ENCODE results near the gene HIP1R.

HIP1R gene

DNA sequence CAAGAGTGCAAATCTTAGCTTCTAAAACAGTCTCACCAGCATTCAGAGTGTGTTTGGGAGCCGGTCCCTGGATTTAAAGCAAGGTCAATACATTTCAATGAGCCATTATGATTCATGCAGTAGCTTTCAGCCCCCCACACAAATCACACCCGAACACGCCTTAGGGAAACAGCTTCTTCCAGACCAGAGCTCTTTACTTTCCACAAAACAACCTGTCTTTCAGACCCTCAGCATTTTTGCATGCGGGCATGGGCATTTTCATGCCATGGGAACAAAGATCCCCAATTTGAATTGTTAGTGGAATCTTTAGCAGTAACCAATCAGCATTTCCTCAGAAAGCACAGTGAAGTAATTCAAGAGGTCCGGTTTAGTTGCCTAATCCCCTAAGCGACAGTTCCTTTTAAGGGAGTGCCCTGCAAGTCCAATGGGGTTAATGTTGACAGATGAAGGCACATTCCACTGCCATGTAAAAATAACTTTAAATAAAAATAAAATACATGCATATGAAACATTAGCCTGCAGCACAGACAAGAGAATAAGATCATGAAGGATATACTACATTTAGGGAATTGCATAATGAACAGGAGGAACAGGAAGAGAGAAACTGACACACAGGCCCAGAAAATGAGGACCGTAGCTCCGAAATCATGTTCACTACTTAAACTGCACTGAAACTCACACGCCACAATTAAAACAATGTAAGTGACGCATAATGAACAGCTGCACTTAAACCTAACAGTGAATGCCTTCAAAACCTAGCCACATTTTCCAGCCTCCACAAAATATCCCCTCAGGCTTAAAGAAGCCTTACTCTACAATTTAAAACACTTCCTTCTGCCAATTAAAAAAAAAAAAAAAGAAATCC, 56.6 kb downstream of the HIP1R start (continued):
- TF ChIP-seq ZNF280D (tag by site-specific recombination; IDR thresholded peaks at IDR 0.05), result no peak
- no peak for TF ChIP-seq KLF1 (tag by site-specific recombination; IDR thresholded peaks at IDR 0.05)
- TF ChIP-seq OSR2 (tag by site-specific recombination; IDR thresholded peaks at IDR 0.05), result peak; percentile 56; the same call in 1 of the 2 replicates
- TF ChIP-seq MEIS1 (CRISPR knock-in tag; IDR thresholded peaks at IDR 0.05; ENCODE audit: borderline replicate concordance), result no peak
- no peak for TF ChIP-seq ZBTB1 (tag by site-specific recombination; IDR thresholded peaks at IDR 0.05)
- TF ChIP-seq ZIC2 (tag by site-specific recombination; IDR thresholded peaks at IDR 0.05), result no peak
- TF ChIP-seq ZNF585B (tag by site-specific recombination; IDR thresholded peaks at IDR 0.05), result no peak
- no peak for TF ChIP-seq ZNF837 (tag by site-specific recombination; IDR thresholded peaks at IDR 0.05)
- TF ChIP-seq ZNF112 (tag by site-specific recombination; IDR thresholded peaks at IDR 0.05), result no peak
- peak; percentile 61; the same call in 1 of the 2 replicates for TF ChIP-seq MZF1 (tag by site-specific recombination; IDR thresholded peaks at IDR 0.05; ENCODE audit: borderline replicate concordance)
- TF ChIP-seq ZNF169 (tag by site-specific recombination; IDR thresholded peaks at IDR 0.05), result no peak
- TF ChIP-seq ZBTB21 (tag by site-specific recombination; IDR thresholded peaks at IDR 0.05), result no peak
- TF ChIP-seq ZNF629 (tag by site-specific recombination; IDR thresholded peaks at IDR 0.05), result 0 out of 2 replicates have a peak, but pooled peaks have one; percentile 39
- no peak for TF ChIP-seq KLF9 (tag by site-specific recombination; IDR thresholded peaks at IDR 0.05; ENCODE audit: low read depth)
- no peak for TF ChIP-seq ZFP41 (tag by site-specific recombination; IDR thresholded peaks at IDR 0.05; ENCODE audit: borderline replicate concordance)
- no peak for TF ChIP-seq REPIN1 (tag by site-specific recombination; IDR thresholded peaks at IDR 0.05; ENCODE audit: low read depth)
- TF ChIP-seq SP7 (tag by site-specific recombination; IDR thresholded peaks at IDR 0.05), result peak; percentile 86
- TF ChIP-seq, protein P1, sequence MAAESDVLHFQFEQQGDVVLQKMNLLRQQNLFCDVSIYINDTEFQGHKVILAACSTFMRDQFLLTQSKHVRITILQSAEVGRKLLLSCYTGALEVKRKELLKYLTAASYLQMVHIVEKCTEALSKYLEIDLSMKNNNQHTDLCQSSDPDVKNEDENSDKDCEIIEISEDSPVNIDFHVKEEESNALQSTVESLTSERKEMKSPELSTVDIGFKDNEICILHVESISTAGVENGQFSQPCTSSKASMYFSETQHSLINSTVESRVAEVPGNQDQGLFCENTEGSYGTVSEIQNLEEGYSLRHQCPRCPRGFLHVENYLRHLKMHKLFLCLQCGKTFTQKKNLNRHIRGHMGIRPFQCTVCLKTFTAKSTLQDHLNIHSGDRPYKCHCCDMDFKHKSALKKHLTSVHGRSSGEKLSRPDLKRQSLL (tag by site-specific recombination; IDR thresholded peaks at IDR 0.05), result no peak
- no peak for TF ChIP-seq ZNF624 (tag by site-specific recombination; IDR thresholded peaks at IDR 0.05)
- TF ChIP-seq ZNF571 (tag by site-specific recombination; IDR thresholded peaks at IDR 0.05), result no peak
- no peak for TF ChIP-seq ZNF658 (tag by site-specific recombination; IDR thresholded peaks at IDR 0.05)
- TF ChIP-seq FEZF1 (tag by site-specific recombination; IDR thresholded peaks at IDR 0.05), result no peak
- no peak for TF ChIP-seq ZNF248 (tag by site-specific recombination; IDR thresholded peaks at IDR 0.05)
- no peak for TF ChIP-seq ZBTB44 (tag by site-specific recombination; IDR thresholded peaks at IDR 0.05)
- no peak for TF ChIP-seq ZNF776 (tag by site-specific recombination; IDR thresholded peaks at IDR 0.05; ENCODE audit: borderline replicate concordance)
- TF ChIP-seq ZNF266 (tag by site-specific recombination; IDR thresholded peaks at IDR 0.05; ENCODE audit: low read depth), result no peak
- TF ChIP-seq TCF7L2 (IDR thresholded peaks at IDR 0.05; ENCODE audit: borderline replicate concordance, low read depth, low read length), result no peak
- no peak for TF ChIP-seq RBAK (tag by site-specific recombination; IDR thresholded peaks at IDR 0.05)
- TF ChIP-seq, protein P2, sequence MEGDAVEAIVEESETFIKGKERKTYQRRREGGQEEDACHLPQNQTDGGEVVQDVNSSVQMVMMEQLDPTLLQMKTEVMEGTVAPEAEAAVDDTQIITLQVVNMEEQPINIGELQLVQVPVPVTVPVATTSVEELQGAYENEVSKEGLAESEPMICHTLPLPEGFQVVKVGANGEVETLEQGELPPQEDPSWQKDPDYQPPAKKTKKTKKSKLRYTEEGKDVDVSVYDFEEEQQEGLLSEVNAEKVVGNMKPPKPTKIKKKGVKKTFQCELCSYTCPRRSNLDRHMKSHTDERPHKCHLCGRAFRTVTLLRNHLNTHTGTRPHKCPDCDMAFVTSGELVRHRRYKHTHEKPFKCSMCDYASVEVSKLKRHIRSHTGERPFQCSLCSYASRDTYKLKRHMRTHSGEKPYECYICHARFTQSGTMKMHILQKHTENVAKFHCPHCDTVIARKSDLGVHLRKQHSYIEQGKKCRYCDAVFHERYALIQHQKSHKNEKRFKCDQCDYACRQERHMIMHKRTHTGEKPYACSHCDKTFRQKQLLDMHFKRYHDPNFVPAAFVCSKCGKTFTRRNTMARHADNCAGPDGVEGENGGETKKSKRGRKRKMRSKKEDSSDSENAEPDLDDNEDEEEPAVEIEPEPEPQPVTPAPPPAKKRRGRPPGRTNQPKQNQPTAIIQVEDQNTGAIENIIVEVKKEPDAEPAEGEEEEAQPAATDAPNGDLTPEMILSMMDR (tag by site-specific recombination; IDR thresholded peaks at IDR 0.05), result no peak
- no peak for TF ChIP-seq ZNF433 (tag by site-specific recombination; IDR thresholded peaks at IDR 0.05; ENCODE audit: low read depth)
- 0 out of 2 replicates have a peak, but pooled peaks have one; percentile 29 for TF ChIP-seq ZNF184 (tag by site-specific recombination; IDR thresholded peaks at IDR 0.05)
- no peak for TF ChIP-seq ZSCAN18 (tag by site-specific recombination; IDR thresholded peaks at IDR 0.05)

All from HEK293 (cell line).